CD4-positive, alpha-beta T cell treated with Interleukin-1 beta for 1 hour (primary cell): ENCODE measurements around the gene RPS27A.
"Not testable (repeated sequence)": the region's sequence is repeated elsewhere in the genome, so short reads cannot be mapped to it uniquely, and the experiment has no call there.

Experiments
- DNase-seq, 2 donors: peaks; one replicate each; pipeline ENCODE4 v3.0.0-alpha.2; 2020 to 2022

RPS27A gene

DNA sequence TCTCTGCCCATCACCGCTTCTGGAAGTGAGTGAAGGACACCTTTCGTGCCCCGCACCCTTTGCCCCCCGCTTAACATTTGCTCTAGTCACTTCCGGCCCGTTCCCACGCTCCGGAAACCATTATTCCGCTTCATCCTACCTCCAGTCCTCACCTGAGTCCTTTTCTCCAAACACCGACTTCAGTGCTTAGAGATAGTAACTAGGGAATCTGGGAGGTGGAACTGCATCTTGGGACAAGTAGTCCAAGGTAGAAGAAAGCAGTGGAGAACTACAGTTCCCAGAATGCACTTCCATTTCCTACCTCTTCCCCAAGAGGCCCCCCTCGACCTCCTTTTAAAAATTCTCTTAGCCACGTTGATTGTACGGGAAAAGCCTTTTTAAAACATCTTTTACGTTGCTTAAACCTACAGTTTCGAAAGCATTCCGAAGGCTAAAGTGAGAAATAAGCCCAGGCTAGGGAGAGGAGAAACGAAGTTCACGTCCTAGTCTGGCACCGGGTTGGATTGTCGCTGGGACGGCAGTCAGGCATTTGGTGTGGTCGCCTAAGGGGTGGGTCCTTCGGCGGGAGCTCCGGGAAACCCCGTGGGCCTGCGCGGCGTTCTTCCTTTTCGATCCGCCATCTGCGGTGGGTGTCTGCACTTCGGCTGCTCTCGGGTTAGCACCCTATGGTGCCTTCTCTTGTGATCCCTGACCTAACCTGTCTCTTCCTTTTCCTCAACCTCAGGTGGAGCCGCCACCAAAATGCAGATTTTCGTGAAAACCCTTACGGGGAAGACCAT lies at the start of gene RPS27A, which contains the start of gene CLHC1:
RPS27A (plus strand) TSS at position 605 of the 779 bp plus-strand sequence; CDS start at position 742, 137 bp downstream.
CLHC1 (minus strand) TSS at position 210 of the 779 bp plus-strand sequence. CDS start 9,882 bp downstream, outside the sequence.
- peak; percentile 91 to 94 for DNase-seq

DNA sequence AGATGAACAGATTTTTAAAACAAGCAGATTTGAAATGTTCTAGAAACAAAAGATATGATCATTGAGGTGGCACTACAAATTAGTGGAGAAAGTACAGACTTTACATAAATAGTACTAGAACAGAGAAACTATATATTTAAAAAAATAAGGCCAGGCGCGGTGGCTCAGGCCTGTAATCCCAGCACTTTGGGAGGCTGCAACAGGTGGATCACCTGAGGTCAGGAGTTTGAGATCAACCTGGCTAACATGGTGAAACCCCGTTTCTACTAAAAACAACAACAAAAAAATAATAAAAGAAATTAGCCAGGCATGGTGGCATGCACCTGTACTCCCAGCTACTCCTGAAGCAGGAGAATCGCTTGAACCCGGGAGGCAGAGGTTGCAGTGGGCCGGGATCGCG lies 45.7 kb upstream of the RPS27A start:
- not testable (repeated sequence) for DNase-seq

DNA sequence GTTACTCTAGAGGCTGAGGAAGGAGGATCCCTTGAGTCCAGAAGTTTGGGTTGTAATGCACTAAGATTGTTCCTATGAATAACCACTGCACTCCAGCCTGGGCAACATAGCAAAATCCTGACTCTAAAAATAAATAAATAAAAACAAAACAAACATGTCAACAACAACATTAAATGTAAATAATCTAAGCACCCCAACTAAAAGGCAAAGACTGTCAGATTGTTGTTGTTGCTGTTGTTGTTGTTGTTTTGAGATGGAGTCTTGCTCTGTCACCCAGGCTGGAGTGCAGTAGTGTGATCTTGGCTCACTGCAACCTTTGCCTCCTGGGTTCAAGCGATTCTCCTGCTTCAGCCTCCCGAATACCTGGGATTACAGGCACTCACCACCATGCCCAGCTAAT lies 40.6 kb upstream of the RPS27A start:
- DNase-seq, result not testable (repeated sequence)

DNA sequence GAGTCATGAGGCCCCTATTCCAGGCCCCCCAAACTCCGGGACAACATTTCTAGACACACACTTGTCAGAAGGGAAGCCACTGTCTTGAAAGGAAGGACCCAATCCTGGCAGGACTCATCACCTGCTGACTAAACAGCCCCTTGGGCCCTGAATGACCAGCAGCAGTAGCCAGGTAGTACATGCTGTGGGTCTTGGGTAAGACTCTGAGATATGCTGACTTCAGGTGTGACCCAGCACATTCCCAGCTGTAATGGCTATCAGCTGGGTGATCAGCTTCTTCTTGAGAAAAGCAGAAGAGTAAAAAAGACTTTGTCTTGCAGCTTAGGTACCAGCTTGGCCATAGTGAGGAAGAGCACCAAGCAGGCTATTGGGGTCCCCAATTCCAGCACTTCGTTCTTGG lies 36.0 kb upstream of the RPS27A start:
- DNase-seq, result no peak

DNA sequence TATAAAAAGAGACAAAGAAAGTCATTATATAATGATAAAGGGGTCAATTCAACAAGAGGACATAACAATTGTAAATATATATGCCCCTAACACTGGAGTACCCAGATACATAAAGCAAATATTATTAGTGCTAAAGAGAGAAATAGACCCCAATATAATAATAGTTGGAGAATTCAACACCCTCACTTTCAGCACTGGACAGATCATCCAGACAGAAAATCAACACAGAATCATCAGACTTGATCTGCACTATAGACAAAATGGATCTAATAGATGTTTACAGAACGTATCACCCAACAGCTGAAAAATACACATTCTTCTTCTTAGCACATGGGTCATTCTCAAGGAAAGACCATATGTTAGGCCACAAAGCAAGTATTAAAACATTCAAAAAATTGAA lies 32.1 kb upstream of the RPS27A start:
- no peak for DNase-seq

DNA sequence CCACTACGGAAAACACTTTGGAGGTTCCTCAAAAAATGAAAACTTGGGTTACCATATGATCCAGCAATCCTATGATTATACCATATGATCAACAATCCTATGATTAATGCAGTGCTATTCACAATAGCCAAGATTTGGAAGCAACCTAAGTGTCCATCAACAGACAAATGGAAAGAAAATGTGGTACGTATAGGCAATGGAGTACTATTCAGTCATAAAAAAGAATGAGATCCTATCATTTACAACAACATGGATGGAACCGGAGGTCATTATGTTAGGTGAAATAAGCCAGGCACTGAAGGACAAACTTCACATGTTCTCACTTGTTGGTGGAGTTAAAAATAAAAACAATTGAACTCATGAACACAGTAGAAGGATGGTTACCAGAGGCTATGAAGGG lies 28.0 kb upstream of the RPS27A start:
- no peak for DNase-seq

GRCh38 chr2:55204950-55205349 lies 27.5 kb upstream of the RPS27A start:
- no peak for DNase-seq

DNA sequence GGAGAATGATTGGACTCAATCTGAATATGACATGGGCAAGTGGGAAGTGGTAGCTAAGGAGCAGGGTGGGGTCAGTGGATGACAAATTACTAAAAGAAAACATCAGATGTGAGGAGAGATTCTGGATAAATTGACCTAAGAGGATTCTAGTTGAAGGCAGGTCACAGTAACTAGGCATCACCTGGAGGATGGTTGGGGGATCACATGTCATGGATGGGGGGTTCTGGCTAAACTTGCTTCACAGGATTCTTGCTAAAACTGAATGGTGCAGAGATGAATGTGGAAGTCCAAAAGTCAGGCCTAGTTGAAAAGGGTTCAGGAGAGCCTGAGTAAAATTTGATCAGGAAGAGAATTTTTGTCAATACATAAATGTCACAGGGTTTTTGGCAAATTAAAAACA lies 18.7 kb upstream of the RPS27A start:
- DNase-seq, result no peak

- no peak for DNase-seq
Observed at GRCh38 chr2:55223958-55224760, 8.3 kb upstream of the RPS27A start.

DNA sequence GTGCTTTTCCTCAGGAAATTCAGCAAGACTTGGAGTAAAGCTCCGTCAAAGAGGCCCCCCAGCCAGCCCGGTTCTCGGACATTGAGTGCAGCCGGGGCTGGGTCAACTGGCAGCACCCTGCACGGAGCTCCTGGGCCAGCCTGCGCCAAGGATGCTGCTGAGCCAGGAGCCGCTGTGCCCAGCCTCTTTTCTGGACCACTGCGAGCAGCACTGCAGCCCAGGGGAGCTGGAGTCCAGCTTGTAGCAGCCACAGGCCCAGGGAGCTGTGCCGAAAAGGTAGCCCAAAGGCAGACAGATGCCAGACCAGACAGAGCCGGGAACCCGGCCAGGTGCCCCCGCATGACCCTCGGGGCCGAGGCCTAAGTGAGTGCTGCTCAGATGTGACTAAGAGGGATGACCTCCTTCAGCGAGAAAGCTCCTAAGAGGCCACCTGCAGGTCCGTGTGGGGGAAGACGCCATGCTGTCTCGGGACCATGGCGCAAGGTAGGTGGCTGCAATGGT lies 7.7 kb upstream of the RPS27A start:
- no peak for DNase-seq

GRCh38 chr2:55225481-55226020 lies 6.9 kb upstream of the RPS27A start:
- no peak for DNase-seq

GRCh38 chr2:55227437-55228225 lies 4.9 kb upstream of the RPS27A start:
- not testable (repeated sequence) for DNase-seq

- no peak for DNase-seq
Observed at GRCh38 chr2:55228226-55228563, 4.3 kb upstream of the RPS27A start.

DNA sequence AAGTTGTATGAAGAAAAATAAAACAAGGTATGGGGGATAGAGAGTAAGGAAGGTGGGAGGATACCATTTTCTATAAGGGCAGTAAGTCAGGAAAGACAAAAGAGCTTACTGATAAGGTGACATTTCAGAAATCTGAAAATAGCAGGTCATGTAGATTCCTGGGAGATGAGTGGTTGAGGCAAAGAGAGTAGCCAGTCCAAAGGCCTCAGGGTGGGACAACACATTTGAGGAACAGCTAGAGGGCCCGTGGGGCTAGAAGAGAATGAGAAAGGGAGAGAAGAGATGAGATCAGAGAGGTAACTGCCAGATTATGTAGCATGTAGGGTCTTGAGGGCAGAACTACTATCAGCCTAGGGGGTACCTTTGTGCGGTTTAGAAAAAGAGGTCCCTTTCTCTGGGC lies 3.3 kb upstream of the RPS27A start:
- DNase-seq, result no peak

GRCh38 chr2:55230551-55230950 lies 1.9 kb upstream of the RPS27A start:
- DNase-seq, result no peak

DNA sequence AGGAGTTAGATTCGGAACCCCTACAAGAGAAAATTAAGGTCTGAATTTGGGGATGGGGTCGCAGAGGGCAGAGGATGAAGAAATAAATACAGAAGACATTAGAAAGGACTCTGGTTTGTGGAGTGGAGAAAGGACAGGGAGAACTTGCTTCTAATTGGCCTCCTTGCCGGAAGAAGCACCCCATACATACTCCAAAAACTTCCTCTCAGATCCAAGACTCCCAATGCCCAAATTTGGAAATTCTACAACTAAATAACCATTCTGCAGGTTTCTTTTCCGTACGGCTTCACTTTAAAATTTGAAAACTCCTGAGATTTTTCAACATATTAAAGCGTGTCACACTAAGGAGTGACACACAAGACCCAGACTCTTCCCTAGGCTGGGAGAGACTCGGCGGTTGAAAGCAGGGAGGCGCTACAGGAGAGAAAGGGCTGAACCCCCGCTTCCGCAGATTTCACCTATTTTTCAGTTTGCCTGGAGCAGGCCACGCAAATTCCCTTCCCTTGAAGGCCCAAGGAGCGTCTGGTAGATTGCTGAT lies 873 bp upstream of the RPS27A start:
- DNase-seq, result no peak

DNA sequence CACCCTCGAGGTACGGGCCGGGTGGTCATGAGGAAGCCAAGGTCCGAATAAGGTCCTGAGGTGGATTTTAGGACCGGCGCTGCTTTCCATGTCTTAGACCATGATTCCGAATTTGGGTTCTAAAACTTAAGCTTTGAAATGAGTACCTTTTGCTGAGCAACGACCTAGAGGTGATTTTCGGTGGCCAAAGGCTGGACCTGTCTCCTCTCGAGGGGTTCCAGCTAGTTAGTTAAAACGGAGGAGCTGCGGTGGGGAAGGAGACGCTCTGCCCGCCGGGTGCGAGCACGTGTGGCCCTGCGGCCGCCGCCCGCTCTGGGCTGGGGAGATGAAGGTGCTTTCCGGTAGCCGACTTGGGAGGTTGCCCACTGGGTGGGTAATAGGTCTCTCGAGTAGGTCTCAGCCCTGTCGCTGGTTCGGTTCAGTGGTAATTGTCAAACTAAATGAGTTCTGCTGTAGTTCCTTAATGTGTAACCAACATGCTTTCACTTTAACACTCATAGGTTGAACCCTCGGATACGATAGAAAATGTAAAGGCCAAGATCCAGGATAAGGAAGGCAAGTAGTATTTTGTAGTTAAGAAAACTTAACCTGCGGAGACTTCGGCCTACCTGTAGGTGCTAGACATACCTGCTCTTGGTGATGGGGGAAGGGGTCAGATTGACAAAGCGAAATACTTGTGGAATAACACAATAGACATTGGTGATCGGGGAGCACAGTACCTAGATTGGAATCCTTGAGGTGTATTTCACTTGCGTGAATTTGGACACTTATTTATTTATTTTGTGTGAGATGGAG lies 572 bp downstream of the RPS27A start:
- peak; percentile 70 to 74 for DNase-seq

DNA sequence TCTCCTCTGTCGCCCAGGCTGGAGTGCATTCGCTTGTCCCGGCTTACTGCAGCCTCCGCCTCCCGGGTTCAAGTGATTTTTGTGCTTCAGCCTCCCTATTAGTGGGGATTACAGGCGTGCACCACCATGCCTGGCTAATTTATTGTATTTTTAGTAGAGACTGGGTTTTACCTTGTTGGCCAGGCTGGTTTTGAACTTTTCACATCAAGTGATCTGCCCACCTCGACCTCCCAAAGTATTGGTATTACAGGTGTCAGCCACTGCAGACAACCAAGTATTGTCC lies 1.1 kb downstream of the RPS27A start:
- no peak for DNase-seq

GRCh38 chr2:55235724-55236538 lies 3.4 kb downstream of the RPS27A start:
- DNase-seq, result no peak

DNA sequence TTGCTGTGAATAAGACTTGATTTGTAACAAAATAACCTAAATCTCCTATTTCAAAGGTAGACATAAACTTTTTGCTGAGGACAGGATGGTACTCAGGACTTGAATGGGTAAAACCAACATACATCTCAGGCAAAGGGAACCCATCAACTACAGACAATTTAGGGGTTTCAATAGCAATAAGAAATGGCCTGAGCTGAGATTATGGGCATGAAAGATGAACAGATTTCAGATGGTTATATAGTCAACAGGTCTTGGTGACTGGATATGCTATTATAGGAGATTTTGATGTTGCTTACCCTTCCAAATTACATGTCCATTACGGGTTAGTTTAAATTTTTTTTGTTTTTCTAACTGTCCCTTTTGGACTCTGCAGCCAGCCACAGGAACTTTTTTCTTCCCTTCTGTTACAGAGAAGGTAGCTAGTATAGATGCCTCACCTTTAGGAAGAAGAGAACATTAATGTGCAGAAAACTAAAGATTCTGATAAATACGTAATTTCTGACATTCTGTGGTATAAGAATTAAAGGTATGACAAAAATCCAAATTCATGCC lies 4.6 kb downstream of the RPS27A start:
- no peak for DNase-seq
